Suprapubic skin (tissue), 4 donors: ENCODE data around the gene CLEC9A. TPM values are rescaled to one million over a fixed set of nuclear protein-coding genes. Genes with fewer than 3 reads are reported as not detected.
A peak's percentile ranks its signal among the peaks of the same experiment; 100 is the strongest.

Source experiments
- DNase-seq, 2 donors: peaks; one replicate each; pipeline ENCODE4 v3.0.0-alpha.2; 2019; ENCODE audit warnings: low spot score in 2 of 2
- H3K27ac ChIP-seq: fragments of 200-600 bp; sonication (generic); one replicate; pipeline ENCODE4 v1.5.1; 2019
- H3K27me3 ChIP-seq: fragments of 200-600 bp; sonication (generic); one replicate; pipeline ENCODE4 v1.5.1; 2019
- H3K36me3 ChIP-seq: fragments of 200-600 bp; sonication (generic); one replicate; pipeline ENCODE4 v1.5.1; 2019
- H3K4me1 ChIP-seq: fragments of 200-600 bp; sonication (generic); one replicate; pipeline ENCODE4 v1.5.1; 2019
- H3K4me3 ChIP-seq: fragments of 200-600 bp; sonication (generic); one replicate; pipeline ENCODE4 v1.5.1; 2019; ENCODE audit warnings: mild to moderate bottlenecking
- H3K9me3 ChIP-seq: fragments of 200-600 bp; sonication (generic); one replicate; pipeline ENCODE4 v1.5.1; 2019
- CTCF ChIP-seq, 2 donors: fragments of 200-600 bp in 1 of 2; fragments of 450-650 bp in 1 of 2; sonication (generic) in 1 of 2; IDR thresholded peaks; one replicate each; pipeline ENCODE4 v1.5.1; 2016 to 2019; ENCODE audit warnings: antibody characterized with exemption in 2 of 2, mild to moderate bottlenecking in 1 of 2, moderate library complexity in 1 of 2
- EP300 ChIP-seq: sonication (generic); formaldehyde crosslinking; IDR thresholded peaks from one replicate; pipeline ENCODE4 v1.6.1; 2017; ENCODE audit warnings: antibody characterized with exemption
- POLR2A ChIP-seq, 2 donors: fragments of 450-650 bp; IDR thresholded peaks; one replicate each; pipeline ENCODE4 v1.6.1; 2017; ENCODE audit warnings: antibody characterized with exemption in 2 of 2, mild to moderate bottlenecking in 2 of 2, moderate library complexity in 2 of 2
- POLR2AphosphoS5 ChIP-seq, 3 donors: sonication (generic); formaldehyde crosslinking; IDR thresholded peaks; one replicate each; pipeline ENCODE4 v1.6.1; 2017; ENCODE audit warnings: antibody characterized with exemption in 3 of 3
- WGBS: methylation state at CpG from one replicate; pipeline ENCODE4 v1.1.5; 2018; 5-methylcytosine and 5-hydroxymethylcytosine counted together
- total RNA-seq, 4 donors: library from RNA; depleted of rRNA; stranded (reverse); fragments of >200 nt; gene quantifications; one replicate each; pipeline ENCODE4 v1.1.0, GENCODE V29; 2016

Gene CLEC9A
- total RNA-seq, 4 donors from 2014 or later: not detected

- no peak for DNase-seq
- Histone ChIP-seq H3K4me1 (peaks cover 24% of the 10 kb centered on the region), H3K9me3 (no peaks in the 10 kb centered on the region), H3K4me3 (peak overlapping the region; percentile 1), H3K27me3 (no peaks in the 10 kb centered on the region), H3K27ac (peak overlapping the region; percentile 2), H3K36me3 (no peaks in the 10 kb centered on the region)
- WGBS: 16% methylated on average over 5 of the region's 5 CpGs
- TF ChIP-seq EP300 (no peak), POLR2A (IDR thresholded peaks at IDR 0.05) (no peak), POLR2AphosphoS5 (IDR thresholded peaks at IDR 0.05) (no peak), CTCF (IDR thresholded peaks at IDR 0.05) (no peak)
These were observed 70.6 kb downstream of the CLEC9A start for GRCh38 chr12:10101042-10101579.

GRCh38 chr12:10101648-10102220, 71.3 kb downstream of the CLEC9A start:
- Histone ChIP-seq H3K36me3 (no peaks in the 10 kb centered on the region), H3K27me3 (no peaks in the 10 kb centered on the region), H3K9me3 (no peaks in the 10 kb centered on the region), H3K4me1 (peaks cover 24% of the 10 kb centered on the region), H3K27ac (no peak overlapping the region), H3K4me3 (no peak overlapping the region)
- WGBS: 100% methylated on average over 1 of the region's 1 CpG
- DNase-seq: no peak
- TF ChIP-seq EP300 (no peak), POLR2A (IDR thresholded peaks at IDR 0.05) (no peak), CTCF (IDR thresholded peaks at IDR 0.05) (no peak), POLR2AphosphoS5 (IDR thresholded peaks at IDR 0.05) (no peak)

- WGBS: 90% methylated on average over 2 of the region's 2 CpGs
- no peaks in the 10 kb centered on the region for H3K9me3 ChIP-seq
- TF ChIP-seq EP300 (no peak), POLR2A (IDR thresholded peaks at IDR 0.05) (no peak), POLR2AphosphoS5 (IDR thresholded peaks at IDR 0.05) (no peak), CTCF (IDR thresholded peaks at IDR 0.05) (no peak)
These were observed 71.8 kb downstream of the CLEC9A start for GRCh38 chr12:10102322-10102721.

DNA sequence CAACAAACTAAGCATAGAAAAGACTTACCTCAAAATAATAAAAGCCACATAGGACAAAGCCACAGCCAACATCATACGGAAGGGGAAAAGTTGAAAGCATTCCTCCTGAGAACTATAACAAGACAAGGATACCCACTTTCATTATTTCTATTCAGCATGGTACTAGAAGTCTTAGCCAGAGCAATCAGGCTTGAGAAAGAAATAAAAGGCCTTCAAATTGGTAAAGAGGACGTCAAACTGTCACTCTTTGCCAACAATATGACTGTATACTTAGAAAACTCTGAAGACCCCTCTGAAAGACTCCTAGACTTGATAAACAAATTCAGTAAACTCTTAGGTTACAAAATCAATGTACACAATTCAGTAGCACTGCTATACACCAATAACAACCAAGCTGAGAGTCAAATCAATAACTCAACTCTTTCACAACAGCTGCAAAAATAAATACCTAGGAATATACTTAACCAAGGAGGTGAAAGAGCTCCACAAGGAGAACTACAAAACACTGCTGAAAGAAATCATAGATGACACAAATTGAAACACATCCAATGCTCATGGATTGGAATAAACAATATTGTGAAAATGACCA, 79.9 kb downstream of the CLEC9A start:
- TF ChIP-seq POLR2AphosphoS5 (IDR thresholded peaks at IDR 0.05): no peak
- TF ChIP-seq CTCF (IDR thresholded peaks at IDR 0.05): no peak
- no peak for TF ChIP-seq POLR2A (IDR thresholded peaks at IDR 0.05)
- TF ChIP-seq EP300: no peak
- H3K27ac ChIP-seq: no peak overlapping the region
- 90% methylated on average over 2 of the region's 2 CpGs for WGBS
- no peaks in the 10 kb centered on the region for H3K4me1 ChIP-seq
- no peak overlapping the region for H3K4me3 ChIP-seq
- H3K9me3 ChIP-seq: peaks cover 3% of the 10 kb centered on the region
- DNase-seq: no peak
- H3K27me3 ChIP-seq: no peaks in the 10 kb centered on the region
- no peaks in the 10 kb centered on the region for H3K36me3 ChIP-seq

More at GRCh38 chr12:10102322-10102721, 71.8 kb downstream of the CLEC9A start:
- H3K27ac ChIP-seq: no peak overlapping the region
- no peaks in the 10 kb centered on the region for H3K27me3 ChIP-seq
- DNase-seq: no peak
- H3K36me3 ChIP-seq: no peaks in the 10 kb centered on the region
- H3K4me3 ChIP-seq: no peak overlapping the region
- peaks cover 24% of the 10 kb centered on the region for H3K4me1 ChIP-seq

DNA sequence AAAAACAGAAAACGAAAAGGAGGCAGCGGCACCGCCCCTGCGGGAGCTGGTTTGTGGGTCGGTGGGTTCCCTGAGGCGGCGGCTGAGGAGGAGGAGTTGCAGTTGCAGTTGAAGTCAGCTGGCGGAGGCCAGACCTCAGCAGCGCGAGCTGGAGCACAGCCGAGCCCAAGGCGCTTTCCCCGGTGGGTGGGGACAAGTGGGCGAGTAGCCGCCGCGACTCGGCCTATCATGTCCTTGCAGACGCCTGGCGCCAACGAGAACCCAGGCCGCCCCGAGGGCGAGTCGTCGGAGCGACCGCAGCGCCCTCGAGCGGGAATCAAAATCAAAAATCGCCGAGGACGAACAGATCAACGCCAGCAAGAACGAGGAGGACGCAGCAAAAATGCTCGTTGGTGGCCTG, 81.0 kb downstream of the CLEC9A start:
- Histone ChIP-seq H3K4me1 (no peaks in the 10 kb centered on the region), H3K36me3 (no peaks in the 10 kb centered on the region), H3K9me3 (peaks cover 3% of the 10 kb centered on the region), H3K27me3 (no peaks in the 10 kb centered on the region), H3K27ac (no peak overlapping the region), H3K4me3 (no peak overlapping the region)
- DNase-seq: no peak
- 95% methylated on average over 37 of the region's 38 CpGs for WGBS
- TF ChIP-seq POLR2AphosphoS5 (IDR thresholded peaks at IDR 0.05) (no peak), EP300 (no peak), CTCF (IDR thresholded peaks at IDR 0.05) (no peak)
